ENCODE results near the gene KCNQ1. TPM values are rescaled to one million over a fixed set of nuclear protein-coding genes. Genes with fewer than 3 reads are reported as not detected.

Gene KCNQ1
- total and polyA plus RNA-seq, 2 donors (not counting 3 experiments of a cell fraction or from before 2014, with no cell fraction given): 0.07 to 0.09 TPM

GRCh38 chr11:2805388-2806056 lies 360.7 kb downstream of the KCNQ1 start:
- H3K9me3 ChIP-seq (replicated peaks; ENCODE audit: control insufficient read depth, insufficient read depth, low read length): no peaks in the 10 kb centered on the region
- H3K27me3 ChIP-seq (ENCODE audit: control insufficient read depth in 2 of 2, insufficient read depth in 2 of 2, low read length in 2 of 2): peaks cover 16 to 18% of the 10 kb centered on the region in 2 experiments
- intact Hi-C loops (cut with micrococcal nuclease): no loop called here
- H3K4me1 ChIP-seq (ENCODE audit: control insufficient read depth, extremely low read depth, insufficient read depth, low read length): no peaks in the 10 kb centered on the region
- TF ChIP-seq CTCF (IDR thresholded peaks at IDR 0.05; ENCODE audit: extremely low read depth in 1 of 2, insufficient read depth in 1 of 2, low read depth in 1 of 2, low read length in 2 of 2) (no peak), POLR2AphosphoS5 (IDR thresholded peaks at IDR 0.05; ENCODE audit: insufficient read depth, low read depth, low read length) (no peak), GATA2 (IDR thresholded peaks at IDR 0.05; ENCODE audit: insufficient read depth, insufficient read length, low read depth, low read length) (no peak), POLR2A (IDR thresholded peaks at IDR 0.05; ENCODE audit: low read depth, low read length) (no peak), EZH2 (IDR thresholded peaks at IDR 0.05; ENCODE audit: borderline replicate concordance, low read depth, low read length, severe bottlenecking) (no peak), FOS (IDR thresholded peaks at IDR 0.05; ENCODE audit: borderline replicate concordance, insufficient read depth, low read length) (no peak)
- H3K79me2 ChIP-seq (ENCODE audit: control insufficient read depth, insufficient read depth, low read length): no peaks in the 10 kb centered on the region
- no peak overlapping the region for H3K4me2 ChIP-seq (ENCODE audit: insufficient read depth, low read length)
- no peak overlapping the region for H3K27ac ChIP-seq (ENCODE audit: insufficient read depth, low read depth, low read length)
- no TSS peak for BruUV-seq (replicated peaks)
- no peaks in the 10 kb centered on the region for H4K20me1 ChIP-seq (replicated peaks; ENCODE audit: control insufficient read depth, extremely low read depth, insufficient read depth, low read length)
- no peaks in the 10 kb centered on the region for H3K9me1 ChIP-seq (replicated peaks; ENCODE audit: control insufficient read depth, extremely low read depth, insufficient read depth, low read length)
- H2AFZ ChIP-seq (ENCODE audit: low read depth, low read length): no peak overlapping the region
- ChIA-PET CTCF (no interaction called here), POLR2A (no interaction called here)
- FAIRE-seq: no peak
- H3K4me3 ChIP-seq (replicated peaks in 1 of 3; ENCODE audit: insufficient read depth in 1 of 3, low read depth in 1 of 3, low read length in 3 of 3): no peak overlapping the region
- DNase-seq (ENCODE audit: low read depth, low spot score): no peak
- dilution Hi-C loops (cut with MboI; ENCODE audit: extremely low pct_ligation_motif_present, low sequenced_read_pairs): no loop called here
- H3K36me3 ChIP-seq (ENCODE audit: control insufficient read depth in 2 of 2, extremely low read depth in 1 of 2, insufficient read depth in 2 of 2, low read length in 2 of 2): no peaks in the 10 kb centered on the region
- H3K9ac ChIP-seq (replicated peaks; ENCODE audit: extremely low read depth, insufficient read depth, low read length): no peak overlapping the region
